Muscle layer of colon (tissue), 2 donors: ENCODE results near the gene CUX1.
"Not testable (repeated sequence)": the region's sequence is repeated elsewhere in the genome, so short reads cannot be mapped to it uniquely, and the experiment has no call there.

Source experiments
- H3K27ac ChIP-seq: one replicate; pipeline ENCODE4 v1.7.0; 2013; ENCODE audit warnings: low read depth, mild to moderate bottlenecking, low read length, moderate library complexity
- H3K27me3 ChIP-seq, 2 donors: one replicate each; pipeline ENCODE4 v1.7.0; 2013; ENCODE audit warnings: low read length in 2 of 2, mild to moderate bottlenecking in 2 of 2; ENCODE audit not compliant: insufficient read depth in 2 of 2, control insufficient read depth in 1 of 2
- H3K36me3 ChIP-seq: one replicate; pipeline ENCODE4 v1.7.0; 2013; ENCODE audit warnings: mild to moderate bottlenecking, low read length; ENCODE audit not compliant: insufficient read depth
- H3K4me1 ChIP-seq: one replicate; pipeline ENCODE4 v1.7.0; 2013; ENCODE audit warnings: mild to moderate bottlenecking, low read length; ENCODE audit not compliant: insufficient read depth
- H3K4me3 ChIP-seq, 2 donors: one replicate each; pipeline ENCODE4 v1.7.0; 2013; ENCODE audit warnings: low read length in 2 of 2, low read depth in 1 of 2, mild to moderate bottlenecking in 1 of 2, moderate library complexity in 1 of 2
- H3K9ac ChIP-seq: one replicate; pipeline ENCODE4 v1.7.0; 2013; ENCODE audit warnings: low read length
- H3K9me3 ChIP-seq: one replicate; pipeline ENCODE4 v1.7.0; 2013; ENCODE audit warnings: mild to moderate bottlenecking, low read length
- donor health status: abdominal sarcoma.
- donor health status: Adenocarcinoma of cecum.

CUX1 gene

GRCh38 chr7:102318482-102318971 lies 501.1 kb downstream of the CUX1 start:
- H3K9me3 ChIP-seq: no peaks in the 10 kb centered on the region
- H3K4me1 ChIP-seq: no peaks in the 10 kb centered on the region
- H3K27ac ChIP-seq: no peak overlapping the region
- no peaks in the 10 kb centered on the region for H3K36me3 ChIP-seq
- H3K4me3 ChIP-seq: no peak overlapping the region
- H3K9ac ChIP-seq: no peak overlapping the region
- H3K27me3 ChIP-seq: peaks cover 0 to 16% of the 10 kb centered on the region in 2 donors

GRCh38 chr7:102319671-102320070 lies 502.2 kb downstream of the CUX1 start:
- no peaks in the 10 kb centered on the region for H3K36me3 ChIP-seq
- no peak overlapping the region for H3K9ac ChIP-seq
- H3K4me1 ChIP-seq: no peaks in the 10 kb centered on the region
- no peaks in the 10 kb centered on the region for H3K9me3 ChIP-seq
- H3K4me3 ChIP-seq: no peak overlapping the region
- peaks cover 0 to 16% of the 10 kb centered on the region in 2 donors for H3K27me3 ChIP-seq
- H3K27ac ChIP-seq: no peak overlapping the region

- H3K4me1 ChIP-seq: no peaks in the 10 kb centered on the region
- H3K36me3 ChIP-seq: no peaks in the 10 kb centered on the region
- no peak overlapping the region for H3K9ac ChIP-seq
- H3K4me3 ChIP-seq: no peak overlapping the region
- H3K9me3 ChIP-seq: no peaks in the 10 kb centered on the region
- no peak overlapping the region for H3K27ac ChIP-seq
- H3K27me3 ChIP-seq: peaks cover 0 to 16% of the 10 kb centered on the region in 2 donors
Measured at GRCh38 chr7:102320181-102320580, 502.8 kb downstream of the CUX1 start.

GRCh38 chr7:102320601-102321350 lies 503.4 kb downstream of the CUX1 start:
- Histone ChIP-seq H3K27ac (no peak overlapping the region), H3K27me3 (peaks cover 0 to 16% of the 10 kb centered on the region in 2 donors), H3K9me3 (no peaks in the 10 kb centered on the region), H3K4me1 (no peaks in the 10 kb centered on the region), H3K4me3 (no peak overlapping the region), H3K9ac (no peak overlapping the region), H3K36me3 (no peaks in the 10 kb centered on the region)

GRCh38 chr7:102321351-102322201 lies 504.1 kb downstream of the CUX1 start:
- H3K4me1 ChIP-seq: no peaks in the 10 kb centered on the region
- H3K27ac ChIP-seq: no peak overlapping the region
- H3K36me3 ChIP-seq: no peaks in the 10 kb centered on the region
- no peaks in the 10 kb centered on the region for H3K9me3 ChIP-seq
- H3K4me3 ChIP-seq: no peak overlapping the region
- H3K27me3 ChIP-seq: peaks cover 0 to 16% of the 10 kb centered on the region in 2 donors
- no peak overlapping the region for H3K9ac ChIP-seq

- Histone ChIP-seq H3K9ac (no peak overlapping the region), H3K36me3 (no peaks in the 10 kb centered on the region), H3K27ac (no peak overlapping the region), H3K27me3 (peaks cover 0 to 16% of the 10 kb centered on the region in 2 donors), H3K9me3 (no peaks in the 10 kb centered on the region), H3K4me1 (no peaks in the 10 kb centered on the region), H3K4me3 (no peak overlapping the region)
Measured at GRCh38 chr7:102322202-102322715, 504.8 kb downstream of the CUX1 start.

GRCh38 chr7:102323914-102324195 lies 506.4 kb downstream of the CUX1 start:
- H3K36me3 ChIP-seq: no peaks in the 10 kb centered on the region
- no peaks in the 10 kb centered on the region for H3K4me1 ChIP-seq

GRCh38 chr7:102325106-102325505 lies 507.7 kb downstream of the CUX1 start:
- not testable (repeated sequence) for H3K4me1 ChIP-seq, H3K9ac ChIP-seq
- peaks cover 0 to 16% of the 10 kb centered on the region in 2 donors for H3K27me3 ChIP-seq

More at GRCh38 chr7:102323914-102324195, 506.4 kb downstream of the CUX1 start:
- Histone ChIP-seq H3K9ac (no peak overlapping the region), H3K27ac (no peak overlapping the region), H3K27me3 (peaks cover 0 to 16% of the 10 kb centered on the region in 2 donors), H3K4me3 (no peak overlapping the region), H3K9me3 (no peaks in the 10 kb centered on the region)

GRCh38 chr7:102326157-102326889 lies 508.9 kb downstream of the CUX1 start:
- Histone ChIP-seq H3K27me3 (peaks cover 0 to 11% of the 10 kb centered on the region in 2 donors), H3K4me3 (no peak overlapping the region), H3K36me3 (no peaks in the 10 kb centered on the region), H3K9me3 (no peaks in the 10 kb centered on the region), H3K4me1 (no peaks in the 10 kb centered on the region), H3K27ac (no peak overlapping the region), H3K9ac (no peak overlapping the region)

More at GRCh38 chr7:102325106-102325505, 507.7 kb downstream of the CUX1 start:
- H3K27ac ChIP-seq, H3K4me3 ChIP-seq, H3K36me3 ChIP-seq, H3K9me3 ChIP-seq: not testable (repeated sequence)

GRCh38 chr7:102327183-102327582 lies 509.8 kb downstream of the CUX1 start:
- not testable (repeated sequence) for H3K36me3 ChIP-seq, H3K27ac ChIP-seq, H3K4me1 ChIP-seq, H3K4me3 ChIP-seq, H3K9me3 ChIP-seq, H3K27me3 ChIP-seq, H3K9ac ChIP-seq

GRCh38 chr7:102328863-102329262 lies 511.4 kb downstream of the CUX1 start:
- H3K36me3 ChIP-seq, H3K27me3 ChIP-seq, H3K9ac ChIP-seq, H3K4me3 ChIP-seq, H3K4me1 ChIP-seq, H3K27ac ChIP-seq, H3K9me3 ChIP-seq: not testable (repeated sequence)
